Fibroblast of skin of right biceps (primary cell): ENCODE data around the gene AMT.
A peak's percentile ranks its signal among the peaks of the same experiment; 100 is the strongest.
"Not testable (repeated sequence)": the region's sequence is repeated elsewhere in the genome, so short reads cannot be mapped to it uniquely, and the experiment has no call there.

ENCODE experiments used
- DNase-seq: peaks from one replicate; pipeline ENCODE4 v3.0.0-alpha.2; 2013

Gene AMT

GRCh38 chr3:49421890-49422378 is 339 bp downstream of the AMT start:
- DNase-seq = no peak

- no peak for DNase-seq
Measured at GRCh38 chr3:49417516-49418120, 4.7 kb downstream of the AMT start.

GRCh38 chr3:49416867-49417266 is 5.4 kb downstream of the AMT start:
- DNase-seq = no peak

GRCh38 chr3:49415931-49416601 is 6.2 kb downstream of the AMT start:
- DNase-seq = no peak

GRCh38 chr3:49414753-49415152 is 7.5 kb downstream of the AMT start:
- no peak for DNase-seq

GRCh38 chr3:49413338-49413734 is 8.9 kb downstream of the AMT start:
- no peak for DNase-seq

GRCh38 chr3:49412632-49413337 is 9.5 kb downstream of the AMT start:
- DNase-seq = peak; percentile 42

GRCh38 chr3:49411968-49412631 is 10.2 kb downstream of the AMT start, which contains the start of the genes RHOA and TCTA:
Gene RHOA (minus strand): TSS chr3:49411976. CDS start chr3:49375589, 36,387 bp downstream.
Gene TCTA (plus strand): TSS chr3:49412423. CDS start chr3:49412427, 4 bp downstream.
- peak; percentile 100 for DNase-seq

- no peak for DNase-seq
Measured at GRCh38 chr3:49411535-49411967, 10.7 kb downstream of the AMT start.

- no peak for DNase-seq
Measured at GRCh38 chr3:49410846-49411534, 11.3 kb downstream of the AMT start.

GRCh38 chr3:49410066-49410845 is 12.0 kb downstream of the AMT start:
- DNase-seq = no peak

- no peak for DNase-seq
Measured at GRCh38 chr3:49406571-49407565, 15.4 kb downstream of the AMT start.

GRCh38 chr3:49405570-49405969 is 16.7 kb downstream of the AMT start:
- not testable (repeated sequence) for DNase-seq

- no peak for DNase-seq
Measured at GRCh38 chr3:49403891-49404290, 18.4 kb downstream of the AMT start.

- no peak for DNase-seq
Measured at GRCh38 chr3:49401766-49402165, 20.5 kb downstream of the AMT start.

- DNase-seq = no peak
Measured at GRCh38 chr3:49399461-49399860, 22.8 kb downstream of the AMT start.

GRCh38 chr3:49397470-49397869 is 24.8 kb downstream of the AMT start:
- peak; percentile 34 for DNase-seq

GRCh38 chr3:49391310-49391709 is 31.0 kb downstream of the AMT start:
- DNase-seq = not testable (repeated sequence)

GRCh38 chr3:49389297-49389696 is 33.0 kb downstream of the AMT start:
- no peak for DNase-seq

- no peak for DNase-seq
Measured at GRCh38 chr3:49388289-49388820, 33.9 kb downstream of the AMT start.
